Left lobe of liver (tissue), 2 donors: ENCODE results near the gene CRACR2B. TPM values are rescaled to one million over a fixed set of nuclear protein-coding genes. Genes with fewer than 3 reads are reported as not detected.

Source experiments
- ATAC-seq: fragments of 200-7000 bp; cut with Tn5 transposase; one replicate; pipeline ENCODE4 v1.9.1; 2020; ENCODE audit warnings: mild to moderate bottlenecking, moderate library complexity
- DNase-seq: peaks from one replicate; pipeline ENCODE4 v3.0.0-alpha.2; 2020; ENCODE audit warnings: low spot score
- total RNA-seq: library from RNA; stranded (reverse); gene quantifications from one replicate; pipeline ENCODE4 v1.2.1, GENCODE V29; 2021
- donor health status: DM: no; HTN: no; CAD: no; lungs with moderate emphysema.
- donor health status: DM: no; HTN: yes; CAD: no.

CRACR2B gene
- total RNA-seq, 1 donor from 2014 or later: 3.5 TPM

DNA sequence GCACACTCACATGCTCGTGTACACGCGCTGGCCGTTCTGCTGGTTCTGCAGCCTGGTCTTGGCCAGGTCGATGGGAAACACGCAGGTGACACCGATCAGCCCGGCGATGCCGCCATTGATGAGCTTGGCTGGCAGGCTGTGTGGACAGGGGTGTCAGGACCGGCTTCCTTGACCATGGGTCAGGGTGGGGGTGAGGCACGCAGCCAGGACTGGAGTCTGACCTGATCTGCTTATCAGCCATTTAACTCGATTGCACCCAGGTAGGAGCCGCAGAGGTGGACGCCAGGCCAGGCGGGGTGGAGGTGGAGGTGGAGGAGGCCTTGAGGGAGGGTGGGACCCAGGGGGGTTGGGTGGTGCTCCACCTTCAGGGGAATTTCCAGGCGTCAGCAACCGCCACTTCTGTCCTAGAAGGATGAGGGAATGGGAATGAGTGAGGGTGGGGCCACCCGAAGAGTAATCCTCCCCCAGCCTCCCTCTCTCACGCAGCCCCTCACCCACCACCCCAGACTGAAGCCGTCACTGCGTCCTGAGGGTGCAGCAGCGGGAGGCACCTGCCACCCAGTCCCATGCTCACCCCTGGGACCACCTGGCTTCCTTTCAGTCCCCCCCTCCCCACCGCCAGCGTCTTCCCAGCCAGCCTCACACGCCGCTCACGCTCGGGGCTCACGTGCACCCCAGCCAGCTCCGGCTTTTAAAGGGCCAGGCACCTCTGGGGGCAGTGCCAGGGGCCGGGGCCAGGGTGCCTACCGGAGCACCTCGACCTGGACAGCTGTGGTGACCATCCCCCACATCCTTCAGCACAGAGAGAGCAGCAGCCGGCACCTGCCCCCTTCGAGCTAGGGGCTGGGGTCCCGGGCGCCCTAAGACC lies 32.7 kb upstream of the CRACR2B start:
- DNase-seq (peak; percentile 79), ATAC-seq (peak; percentile 25)

DNA sequence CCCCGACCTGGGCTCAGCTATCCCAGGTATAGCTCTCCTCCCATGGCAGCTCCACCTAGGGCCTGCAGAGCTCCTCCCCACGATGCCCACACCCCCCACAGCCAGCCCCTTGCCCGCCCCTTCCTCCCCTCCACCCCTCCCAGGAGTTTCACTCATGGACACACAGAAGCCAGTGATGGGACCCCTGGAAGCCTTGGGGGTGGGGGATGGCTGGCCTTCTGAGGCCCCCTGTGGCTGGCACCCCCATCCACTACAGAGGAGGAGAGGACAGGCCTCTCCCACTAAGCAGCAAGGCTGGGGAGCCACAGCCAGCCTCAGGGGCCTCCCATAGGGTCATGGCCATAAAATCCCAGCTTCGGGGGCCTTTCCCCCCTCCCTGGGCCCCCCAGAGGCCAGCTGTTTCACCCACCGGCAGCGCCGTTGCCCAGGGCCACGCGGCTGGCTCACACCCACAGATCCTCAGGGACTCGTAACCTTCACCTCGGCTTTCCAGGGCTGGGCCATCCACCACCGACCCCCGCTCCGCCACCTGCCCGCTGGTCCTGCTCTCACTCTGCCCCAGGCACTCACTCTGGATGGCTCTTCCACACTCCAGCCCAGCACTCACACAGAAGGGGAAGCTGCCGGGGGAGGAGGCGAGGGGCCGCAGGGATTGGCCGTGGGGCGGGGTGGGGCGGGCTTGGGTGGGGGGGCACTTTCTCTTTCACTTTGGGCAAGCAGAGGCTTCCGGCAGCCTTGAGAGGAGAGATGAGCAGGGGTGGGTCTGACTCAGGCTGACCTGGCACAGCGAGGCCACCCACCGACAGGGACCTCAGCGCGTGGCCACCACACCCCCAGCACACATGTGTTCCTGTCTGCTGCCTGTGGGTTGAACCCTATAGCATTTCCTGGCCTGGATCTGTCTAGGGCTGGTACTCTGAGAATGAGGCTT lies 31.8 kb upstream of the CRACR2B start:
- DNase-seq (peak; percentile 81), ATAC-seq (peak; percentile 54)

DNA sequence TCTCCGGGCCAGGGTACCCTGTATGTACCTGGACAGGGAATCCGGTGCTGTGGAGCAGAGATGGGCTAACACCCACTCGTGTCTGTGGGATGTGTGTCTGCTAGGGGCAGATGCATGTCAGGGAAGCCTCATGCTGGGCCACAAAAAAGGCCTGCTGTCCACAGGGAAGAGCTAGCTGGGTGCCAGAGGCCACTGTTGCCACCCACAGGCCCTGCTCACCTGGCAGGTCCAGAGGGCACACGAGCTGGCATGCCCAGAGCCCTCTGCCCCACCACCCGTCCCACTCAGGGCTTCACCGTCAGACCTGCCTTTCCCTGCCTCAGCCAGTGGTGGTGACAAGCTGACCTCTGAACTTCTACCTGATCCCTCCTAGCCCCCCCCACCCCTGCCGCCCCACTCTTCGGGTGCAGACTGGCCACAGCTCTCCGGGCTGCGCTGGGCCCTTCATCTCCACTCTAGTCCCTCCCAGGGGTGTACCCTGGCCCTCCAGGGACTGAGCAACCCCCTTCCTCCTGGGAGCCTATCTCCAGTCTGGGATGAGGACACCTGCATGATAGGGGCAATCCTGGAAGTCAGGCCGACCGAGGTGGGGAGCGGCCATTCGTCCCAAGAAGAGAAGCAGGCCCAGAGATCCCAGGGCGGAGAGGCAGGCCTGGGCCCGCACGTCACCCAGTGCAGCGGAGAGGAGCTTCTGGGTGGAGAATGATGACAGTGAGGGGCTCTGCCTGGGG lies 31.0 kb upstream of the CRACR2B start:
- peak; percentile 60 for ATAC-seq
- DNase-seq: peak; percentile 89

DNA sequence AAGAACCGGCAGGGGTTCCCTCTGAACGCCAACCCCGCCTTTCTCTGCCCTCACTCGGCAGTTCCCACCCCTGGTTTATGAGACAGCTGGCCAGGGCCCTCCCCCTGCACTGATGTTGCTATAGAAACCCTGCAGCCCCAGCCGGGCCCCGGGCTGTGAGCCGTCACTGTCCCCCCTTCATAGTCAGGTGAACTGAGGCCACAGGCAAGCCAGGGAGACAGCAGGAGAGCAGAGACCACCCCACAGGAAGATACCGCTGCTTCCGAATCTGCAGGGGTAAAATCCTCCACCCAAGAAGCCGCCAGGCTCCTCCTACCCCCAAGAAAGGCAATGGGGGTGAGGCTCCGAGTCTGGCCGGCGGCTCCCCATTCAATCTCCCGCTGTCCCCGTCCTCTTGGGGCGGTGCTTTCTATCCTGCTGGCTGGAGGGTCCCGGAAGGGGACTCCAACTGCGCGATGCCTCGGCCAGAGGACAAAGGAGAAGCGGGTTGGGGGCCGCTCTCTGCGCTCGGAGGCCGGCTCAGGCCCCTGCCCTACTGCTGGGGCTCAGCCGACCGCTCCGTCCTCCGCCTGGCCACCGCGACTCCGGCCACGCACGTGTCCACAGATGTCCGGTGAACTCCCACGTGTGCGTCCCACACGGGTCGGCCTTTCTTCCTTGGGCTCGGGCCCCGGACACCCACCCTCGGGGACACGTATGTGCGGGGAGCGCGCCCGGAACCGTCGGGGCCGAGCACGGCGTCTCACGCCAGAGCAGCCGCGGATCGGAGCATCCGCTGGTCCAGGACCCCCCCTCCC lies 30.2 kb upstream of the CRACR2B start:
- DNase-seq (no peak), ATAC-seq (peak; percentile 33)

DNA sequence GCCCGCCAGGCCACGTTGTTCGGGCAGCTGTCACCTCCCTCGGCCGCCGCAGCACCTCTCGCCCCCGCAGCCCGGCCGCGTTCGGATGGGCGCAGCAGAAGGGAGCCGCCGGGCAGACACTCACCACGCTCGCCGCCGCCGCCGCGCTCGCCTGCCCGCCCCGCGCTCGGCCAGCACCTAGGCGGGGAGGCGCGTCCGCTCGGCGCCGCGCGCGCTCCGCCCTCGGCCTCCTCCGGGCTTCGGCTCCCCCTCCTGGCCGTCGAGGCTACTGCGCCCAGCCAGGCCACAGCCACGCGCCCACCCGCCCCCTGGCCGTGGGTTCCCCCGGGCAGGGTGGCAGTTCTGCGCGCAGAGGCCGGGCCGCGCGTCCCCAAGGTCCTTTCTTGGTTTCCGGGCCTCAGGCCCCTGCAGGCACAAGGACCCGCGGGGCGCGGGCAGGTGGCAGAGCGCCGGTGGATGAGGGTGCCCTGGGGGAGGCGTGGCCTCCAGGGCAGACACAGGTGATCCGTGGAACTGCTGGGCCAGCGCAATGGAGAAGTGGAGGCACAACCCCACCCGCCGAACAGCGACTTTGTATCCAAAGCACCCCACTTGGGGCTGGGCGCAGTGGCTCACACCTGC lies 29.5 kb upstream of the CRACR2B start, which contains the start of gene SLC25A22:
SLC25A22 (minus strand) TSS at position 189 of the 621 bp plus-strand sequence. CDS start 3,275 bp downstream, outside the sequence.
- ATAC-seq (peak; percentile 64), DNase-seq (peak; percentile 78)

DNA sequence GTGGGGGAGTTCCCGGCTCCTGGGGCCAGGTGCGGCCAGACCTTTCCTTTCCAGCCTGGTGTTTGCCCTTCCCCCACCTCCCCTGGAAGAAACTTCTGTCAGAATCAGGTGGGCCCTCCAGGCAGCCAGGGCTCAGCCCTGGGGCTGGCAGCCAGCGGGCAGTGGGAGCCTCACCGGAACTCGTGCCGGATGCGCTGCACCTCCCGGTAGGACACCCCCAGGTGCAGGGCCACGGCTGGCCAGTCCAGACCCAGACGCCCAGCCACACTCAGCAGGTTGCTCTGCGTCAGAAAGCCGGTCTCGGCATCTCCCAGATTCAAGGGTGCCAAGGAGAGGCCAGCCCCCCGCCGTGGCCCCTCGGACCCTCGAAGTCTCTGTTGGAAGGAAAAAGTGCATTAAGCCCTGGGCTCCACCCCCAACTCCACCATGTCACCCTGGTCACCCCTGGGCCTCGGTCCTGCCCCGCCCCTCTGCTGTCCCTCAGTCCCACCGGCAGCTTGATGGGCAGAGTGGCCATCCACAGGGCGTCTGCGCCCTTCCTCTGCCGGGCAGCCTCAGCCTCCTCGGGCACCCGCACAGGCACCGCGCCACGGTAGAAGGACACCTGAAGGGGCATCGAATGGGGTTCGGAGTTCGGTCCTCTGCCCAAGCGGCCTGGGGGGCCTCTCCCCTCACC lies 27.9 kb upstream of the CRACR2B start:
- ATAC-seq: no peak
- no peak for DNase-seq

DNA sequence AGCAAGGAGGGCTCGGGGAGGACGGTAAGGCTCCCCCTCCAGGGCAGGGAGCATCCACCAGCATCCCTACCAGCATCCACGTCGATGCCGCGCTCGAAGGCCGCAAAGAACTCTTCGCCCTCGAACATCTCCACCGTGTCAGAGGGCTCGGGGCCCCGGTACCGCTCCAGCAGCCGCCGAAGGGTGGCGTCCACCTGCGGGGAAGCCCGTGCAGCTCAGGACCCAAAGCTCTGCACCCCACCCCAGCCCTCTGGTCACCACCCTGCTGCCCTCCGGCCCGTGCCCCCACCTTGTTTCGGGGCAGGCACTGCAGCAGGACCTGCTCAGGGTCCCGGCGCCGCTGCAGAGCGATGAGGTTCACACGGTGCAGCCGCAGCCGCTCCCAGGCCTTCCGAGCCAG lies 27.2 kb upstream of the CRACR2B start:
- no peak for DNase-seq

DNA sequence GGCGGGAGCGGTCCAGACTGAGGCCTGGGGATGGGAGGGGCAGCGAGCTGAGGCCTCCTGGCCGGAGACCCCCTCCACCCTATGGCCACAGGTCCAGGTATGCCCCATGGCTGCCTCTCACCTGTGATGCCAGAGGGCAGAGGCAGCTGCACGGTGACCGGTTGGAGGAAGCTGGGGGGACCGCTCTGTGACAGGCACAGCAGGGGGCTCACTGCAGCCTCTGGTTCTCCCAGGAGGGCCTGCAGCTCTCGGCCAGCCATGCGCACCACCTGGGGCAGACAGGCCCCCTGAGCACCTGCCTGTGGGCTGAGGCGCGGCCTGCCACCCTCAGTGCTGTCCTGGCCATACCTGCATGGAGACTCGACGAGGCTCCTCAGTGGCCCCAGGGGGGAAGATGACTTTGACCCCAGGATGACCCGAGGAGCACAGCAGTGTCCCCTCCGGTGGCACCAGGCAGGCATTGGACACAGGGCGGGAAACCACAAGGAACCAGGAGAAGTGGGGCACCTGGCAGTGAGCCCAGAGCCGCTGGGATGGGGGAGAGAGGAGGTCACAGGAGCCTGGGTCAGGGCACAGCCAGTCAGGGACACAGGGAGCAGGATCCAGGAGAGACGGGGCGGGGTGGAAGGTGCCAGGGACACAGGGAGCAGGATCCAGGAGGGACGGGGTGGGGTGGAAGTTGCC lies 26.5 kb upstream of the CRACR2B start:
- DNase-seq (no peak), ATAC-seq (no peak)

More for the DNA sequence above, 27.2 kb upstream of the CRACR2B start:
- ATAC-seq: no peak

DNA sequence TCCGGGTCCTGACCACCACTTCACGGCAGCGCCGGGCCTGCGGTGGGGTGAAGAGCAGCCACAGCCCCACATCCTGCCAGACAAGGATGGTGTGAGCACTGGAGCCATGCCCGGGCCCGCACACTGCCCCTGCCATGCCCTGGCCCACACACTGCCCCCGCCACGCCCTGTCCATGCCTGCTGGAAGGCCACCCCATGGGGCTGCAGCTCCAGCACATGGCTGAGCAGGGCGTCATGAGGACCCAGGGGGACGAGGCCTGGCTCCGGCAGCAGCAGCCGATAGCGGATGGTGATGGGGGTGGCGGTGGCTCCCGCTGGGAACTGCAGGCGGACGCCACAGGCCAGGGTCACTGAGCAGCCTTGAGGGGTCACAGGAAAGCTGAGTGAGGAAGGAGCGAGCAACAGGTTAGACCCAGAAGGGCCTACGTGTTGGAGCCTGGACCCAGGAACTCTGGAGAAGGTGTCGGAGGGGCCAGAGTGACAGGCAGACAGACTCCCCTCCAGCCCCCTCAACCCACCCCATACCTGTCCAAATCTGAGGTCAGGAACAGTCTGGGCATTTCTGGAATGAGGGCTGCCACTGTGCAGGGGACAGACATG lies 25.6 kb upstream of the CRACR2B start:
- DNase-seq (no peak), ATAC-seq (no peak)

DNA sequence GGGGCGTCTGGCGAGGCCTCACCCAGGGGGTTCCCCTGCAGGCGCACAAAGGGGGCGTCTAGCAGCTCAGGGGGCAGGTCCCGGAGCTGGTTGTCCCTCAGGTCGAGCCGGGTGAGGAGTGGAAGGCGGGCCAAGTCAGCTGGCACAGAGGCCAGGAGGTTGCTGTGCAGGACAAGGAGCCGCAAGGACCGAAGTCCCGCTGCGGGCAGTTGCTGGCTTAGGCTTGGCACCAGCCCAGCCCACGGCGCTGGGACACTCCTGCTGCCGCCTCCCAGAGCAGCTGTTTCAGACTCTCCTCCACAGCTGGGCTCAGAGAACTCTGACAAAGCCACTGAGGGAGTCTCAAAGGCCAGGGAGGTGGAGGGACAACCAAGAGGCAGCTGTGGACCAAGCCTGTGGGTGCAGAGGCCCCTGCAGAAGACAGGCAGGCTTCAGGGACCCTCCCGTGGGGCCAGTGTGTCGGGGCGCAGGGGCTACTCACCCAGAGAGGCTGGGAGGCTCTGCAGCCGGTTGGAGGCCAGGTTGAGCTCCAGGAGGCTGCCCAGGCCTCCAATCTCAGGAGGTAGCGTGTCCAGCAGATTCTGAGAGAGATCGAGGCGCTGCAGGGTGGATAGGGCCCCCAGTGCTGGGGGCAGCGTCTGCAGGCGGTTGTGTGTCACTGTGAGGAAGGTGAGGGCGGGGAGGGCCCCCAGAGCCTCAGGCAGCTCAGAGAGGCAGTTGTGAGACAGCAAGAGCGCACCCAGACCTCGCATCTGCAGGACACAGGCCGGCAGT lies 24.8 kb upstream of the CRACR2B start:
- DNase-seq: no peak
- ATAC-seq: no peak

DNA sequence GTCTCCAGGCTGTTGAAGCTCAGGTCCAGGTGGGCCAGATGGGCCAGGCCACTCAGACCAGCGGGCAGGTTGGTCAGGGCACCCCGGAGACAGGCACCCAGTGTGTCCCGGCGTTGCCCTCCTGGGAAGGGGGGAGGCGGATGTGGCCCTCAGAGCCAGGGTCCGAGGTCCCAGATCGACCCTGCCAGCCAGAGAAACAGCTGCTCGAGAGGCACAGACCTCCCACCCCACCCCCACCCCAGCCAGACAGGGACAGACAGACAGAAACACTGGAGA lies 24.3 kb upstream of the CRACR2B start:
- no peak for DNase-seq
- no peak for ATAC-seq

DNA sequence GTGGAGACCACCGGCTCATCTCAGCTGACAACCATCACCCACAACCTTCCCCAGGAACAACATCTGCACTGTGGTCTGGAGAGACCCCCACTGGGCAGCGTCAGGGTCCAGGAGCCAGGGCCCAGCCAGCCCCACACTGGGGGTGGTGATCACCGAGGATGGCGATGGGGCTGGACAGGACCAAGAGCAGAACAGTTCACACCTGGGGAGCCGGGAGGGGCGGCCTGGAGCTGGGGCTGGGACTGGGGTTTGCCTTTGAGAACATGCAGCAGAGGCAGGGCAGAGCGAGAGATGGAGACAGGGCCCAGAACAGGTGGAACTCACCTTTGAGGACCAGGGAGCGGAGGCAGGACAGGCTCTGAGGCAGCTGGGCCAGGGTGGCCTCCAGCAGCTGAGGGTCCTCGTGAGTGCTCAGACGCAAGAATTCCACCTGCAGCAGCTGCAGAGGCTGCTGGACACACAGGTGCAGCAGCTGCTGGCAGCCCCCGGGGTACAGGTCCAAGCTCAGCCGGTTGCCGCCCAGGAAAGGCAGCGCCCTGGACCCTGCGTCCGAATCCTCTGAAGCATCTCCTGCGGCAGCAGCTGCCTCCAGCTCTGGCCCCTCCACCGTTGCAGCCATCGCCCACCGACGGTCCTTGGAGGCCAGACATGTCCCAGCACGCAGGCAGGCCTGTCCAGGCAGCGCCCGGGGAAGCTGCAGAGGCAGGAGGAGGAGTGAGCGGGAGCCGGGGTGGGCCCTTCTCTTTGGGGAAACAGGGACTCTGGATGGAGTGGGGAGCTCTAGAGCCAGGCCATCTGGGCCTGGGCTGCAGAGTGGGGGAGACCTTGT lies 23.7 kb upstream of the CRACR2B start:
- DNase-seq: no peak
- no peak for ATAC-seq

DNA sequence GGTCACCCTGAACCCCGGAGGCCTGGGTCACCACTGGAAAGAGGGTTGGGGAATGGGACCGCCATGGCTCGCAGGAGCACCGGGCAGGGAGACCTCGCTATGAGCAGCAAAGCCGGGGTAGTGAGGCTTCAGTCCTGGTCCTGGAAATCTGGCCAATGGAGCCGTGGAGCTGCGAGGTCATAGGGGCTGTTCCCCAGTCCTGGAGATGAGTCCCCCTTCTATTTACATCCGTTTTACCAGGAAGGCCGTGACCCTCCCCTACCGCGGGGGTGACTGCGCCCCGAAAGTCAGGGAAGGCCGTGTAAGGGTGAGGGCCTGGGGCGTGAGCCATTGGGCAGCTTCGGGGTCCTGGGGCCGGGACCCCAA lies 23.1 kb upstream of the CRACR2B start:
- ATAC-seq (no peak), DNase-seq (no peak)

DNA sequence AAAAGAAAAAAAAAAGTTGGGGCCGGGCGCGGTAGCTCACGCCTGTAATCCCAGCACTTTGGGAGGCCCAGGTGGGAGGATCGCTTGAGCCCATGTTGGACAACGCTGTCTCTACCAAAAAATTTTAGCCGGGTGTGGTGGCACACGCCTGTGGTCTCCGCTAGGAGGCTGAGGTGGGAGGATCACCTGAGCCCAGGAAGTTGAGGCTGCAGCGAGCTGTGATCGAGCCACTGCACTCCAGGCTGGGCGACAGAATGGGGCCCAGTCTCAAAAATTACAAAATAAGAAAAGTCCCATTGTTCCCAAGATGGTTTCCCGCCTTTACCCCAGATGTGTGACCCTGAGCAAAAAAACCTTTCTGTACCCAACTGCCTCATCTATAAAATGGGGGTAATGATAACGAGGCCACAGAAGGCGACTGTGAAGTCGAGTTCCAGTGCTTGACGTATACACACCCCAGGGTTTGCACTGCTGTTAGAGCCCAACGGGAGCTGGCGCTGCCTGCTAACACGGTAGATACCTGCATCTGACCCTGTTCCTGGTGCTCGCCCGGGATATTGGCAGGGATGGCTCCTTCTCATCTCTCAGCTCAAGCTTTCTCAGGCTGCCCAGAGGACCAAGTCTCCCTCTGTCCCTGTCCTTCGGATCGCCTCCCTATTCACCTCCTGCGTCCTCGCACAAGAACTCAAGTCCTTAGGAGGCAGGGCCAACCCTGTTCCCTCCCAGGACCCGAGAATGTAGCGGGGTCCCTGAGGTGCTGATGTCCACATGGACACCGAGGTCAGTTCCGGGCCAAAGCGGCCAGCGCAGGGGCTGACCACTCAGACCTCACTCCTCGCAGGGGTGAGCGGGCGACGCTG lies 19.1 kb upstream of the CRACR2B start:
- DNase-seq (no peak), ATAC-seq (no peak)

DNA sequence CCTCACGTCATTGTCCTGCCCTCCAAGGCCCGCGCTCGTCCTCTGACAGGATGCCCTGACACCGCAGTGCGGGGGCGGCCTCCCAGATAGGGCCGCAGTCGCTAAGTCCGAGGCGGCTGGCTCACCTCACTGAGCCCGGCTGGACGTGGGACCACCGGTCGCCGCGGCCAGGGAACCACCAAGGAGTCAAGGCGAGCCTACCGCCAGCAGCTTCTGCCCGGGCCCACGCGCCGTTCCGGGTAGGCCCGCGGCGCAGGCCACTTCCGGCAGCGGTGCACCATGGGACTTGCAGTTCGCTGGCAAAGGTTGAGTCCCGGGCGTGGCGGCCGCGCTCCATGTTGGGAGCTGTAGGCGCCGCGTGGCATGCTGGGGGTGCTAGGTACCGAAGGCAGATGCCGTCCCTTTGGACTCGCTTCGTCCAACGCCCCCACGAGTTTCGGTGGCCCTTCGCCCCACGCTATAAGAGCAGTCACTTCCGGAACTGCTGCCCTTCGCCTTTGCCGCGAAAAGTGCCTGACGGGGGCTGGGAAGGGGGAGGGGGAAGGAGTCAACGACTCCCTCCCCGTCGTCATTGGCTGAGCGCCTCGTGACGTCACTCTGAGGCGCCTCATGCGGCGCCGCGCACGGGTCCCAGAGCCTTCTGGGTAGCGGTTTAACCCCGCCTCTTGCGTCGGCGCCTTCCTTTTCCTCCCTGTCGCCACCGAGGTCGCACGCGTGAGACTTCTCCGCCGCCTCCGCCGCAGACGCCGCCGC lies 18.3 kb upstream of the CRACR2B start, which contains the start of gene RPLP2:
RPLP2 (plus strand) TSS at position 681 of the 753 bp plus-strand sequence. CDS start 268 bp downstream, outside the sequence.
- DNase-seq (peak; percentile 98), ATAC-seq (peak; percentile 85)
